AG04449 (cell line): Measurements from ENCODE around the gene NINJ1.

Experiments
- CTCF ChIA-PET: fragments of 350-600 bp; formaldehyde crosslinking; extraction: SDS; loops from one replicate; lab custom pipeline; 2021; ENCODE audit warnings: antibody characterized with exemption; lab: Yijun Ruan, JAX
- POLR2A ChIA-PET: fragments of 400-600, 350-600 bp; formaldehyde crosslinking; extraction: SDS; loops from one replicate; lab custom pipeline; 2020; ENCODE audit warnings: antibody characterized with exemption, inconsistent platforms; lab: Yijun Ruan, JAX
- DNase-seq: peaks from one replicate; pipeline ENCODE4 v3.0.0-alpha.2; 2010; ENCODE audit warnings: low read depth, low spot score
- H3K4me3 ChIP-seq: 2 replicates; pipeline ENCODE4 v1.5.1; 2011; ENCODE audit warnings: low read depth, mild to moderate bottlenecking, control low read depth, low read length
- TF ChIP-seq, protein P1 (sequence below): IDR thresholded peaks from one replicate; pipeline ENCODE4 v1.5.1; 2011; ENCODE audit warnings: mild to moderate bottlenecking, moderate library complexity, low read length, control low read depth, inconsistent platforms; ENCODE audit not compliant: insufficient read depth; ENCODE audit errors: missing control alignments

Gene NINJ1

DNA sequence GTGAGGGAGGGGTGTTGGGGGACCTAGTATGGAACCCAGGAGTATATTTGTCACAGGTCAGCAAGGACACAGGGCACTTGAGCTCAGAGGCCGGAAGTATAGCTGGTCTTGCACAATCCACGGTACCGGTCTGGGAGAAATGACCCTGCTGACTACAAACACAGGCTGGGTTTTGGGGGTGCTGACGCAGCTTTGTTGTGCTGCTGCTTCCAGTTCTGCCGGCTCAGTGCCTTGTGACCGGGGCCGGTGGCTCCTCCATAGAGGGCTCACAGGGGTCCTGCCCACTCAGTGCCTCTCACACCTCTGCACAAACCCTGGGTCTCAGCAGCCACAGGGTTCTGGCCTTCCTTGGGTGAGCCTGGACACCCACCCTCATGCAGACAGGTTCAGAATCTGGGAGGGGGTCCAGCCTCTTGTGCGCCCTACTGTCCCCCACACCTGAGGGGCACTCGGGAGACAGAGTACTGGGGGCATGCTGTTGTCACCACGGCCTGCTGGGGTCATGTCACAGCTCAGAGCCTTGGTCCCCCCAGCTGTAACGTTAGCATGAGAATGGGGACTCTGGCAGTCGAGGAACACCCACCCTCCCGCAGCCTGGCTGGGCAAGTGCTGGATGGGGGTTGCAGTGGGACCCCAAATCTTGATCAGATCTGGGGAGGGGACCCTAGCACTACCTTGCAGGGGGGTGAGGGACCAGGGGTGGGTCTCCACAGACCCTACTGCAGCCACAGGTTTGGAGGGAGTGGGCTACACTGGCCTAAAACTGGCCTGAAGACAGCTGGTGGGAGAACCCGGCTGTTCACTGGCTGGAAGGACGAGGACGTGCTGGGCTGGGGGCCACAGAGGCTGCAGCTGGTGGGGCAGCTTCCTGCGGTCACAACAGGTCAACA lies 17.7 kb downstream of the NINJ1 start:
- no peak for DNase-seq
- no peak overlapping the region for H3K4me3 ChIP-seq
- ChIA-PET CTCF (interaction anchor here (1.3 to 5.0 kb wide), 2 partner anchors 7 to 9 kb away, joined by 5 to 46 read pairs; no protein-coding TSS in a partner anchor), POLR2A (no interaction called here)
- TF ChIP-seq, protein P1, sequence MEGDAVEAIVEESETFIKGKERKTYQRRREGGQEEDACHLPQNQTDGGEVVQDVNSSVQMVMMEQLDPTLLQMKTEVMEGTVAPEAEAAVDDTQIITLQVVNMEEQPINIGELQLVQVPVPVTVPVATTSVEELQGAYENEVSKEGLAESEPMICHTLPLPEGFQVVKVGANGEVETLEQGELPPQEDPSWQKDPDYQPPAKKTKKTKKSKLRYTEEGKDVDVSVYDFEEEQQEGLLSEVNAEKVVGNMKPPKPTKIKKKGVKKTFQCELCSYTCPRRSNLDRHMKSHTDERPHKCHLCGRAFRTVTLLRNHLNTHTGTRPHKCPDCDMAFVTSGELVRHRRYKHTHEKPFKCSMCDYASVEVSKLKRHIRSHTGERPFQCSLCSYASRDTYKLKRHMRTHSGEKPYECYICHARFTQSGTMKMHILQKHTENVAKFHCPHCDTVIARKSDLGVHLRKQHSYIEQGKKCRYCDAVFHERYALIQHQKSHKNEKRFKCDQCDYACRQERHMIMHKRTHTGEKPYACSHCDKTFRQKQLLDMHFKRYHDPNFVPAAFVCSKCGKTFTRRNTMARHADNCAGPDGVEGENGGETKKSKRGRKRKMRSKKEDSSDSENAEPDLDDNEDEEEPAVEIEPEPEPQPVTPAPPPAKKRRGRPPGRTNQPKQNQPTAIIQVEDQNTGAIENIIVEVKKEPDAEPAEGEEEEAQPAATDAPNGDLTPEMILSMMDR = no peak

DNA sequence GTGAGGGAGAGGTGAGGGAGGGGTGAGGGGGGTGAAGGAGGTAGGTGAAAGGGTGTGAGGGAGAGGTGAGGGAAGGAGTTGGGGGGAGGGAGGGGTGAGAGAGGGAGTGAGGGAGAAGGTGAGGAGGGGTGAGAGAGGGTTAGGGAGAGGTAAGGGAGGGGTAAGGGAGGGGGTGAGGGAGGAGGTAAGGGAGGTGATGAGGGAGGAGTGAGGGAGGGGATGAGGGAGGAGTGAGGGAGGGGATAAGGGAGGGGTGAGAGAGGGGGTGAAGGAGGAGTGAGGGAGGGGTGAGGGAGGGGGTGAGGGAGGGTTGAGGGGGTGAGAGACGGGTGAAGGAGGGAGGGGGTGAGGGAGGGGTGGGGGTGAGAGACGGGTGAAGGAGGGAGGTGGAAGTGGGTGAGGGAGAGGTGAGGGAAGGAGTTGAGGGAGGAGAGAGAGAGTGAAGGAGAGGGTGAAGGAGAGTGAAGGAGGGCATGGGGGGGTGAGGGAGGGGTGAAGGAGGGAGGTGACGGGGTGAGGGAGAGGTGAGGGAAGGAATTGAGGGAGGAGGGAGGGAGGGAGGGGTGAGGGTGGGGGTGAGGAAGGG lies 18.5 kb downstream of the NINJ1 start:
- POLR2A ChIA-PET = no interaction called here
- no peak for DNase-seq
- TF ChIP-seq, protein P1 = no peak
- H3K4me3 ChIP-seq = no peak overlapping the region
- CTCF ChIA-PET = interaction anchor here (1.0 to 1.3 kb wide), 2 partner anchors 8 to 10 kb away, joined by 3 to 5 read pairs; no protein-coding TSS in a partner anchor

DNA sequence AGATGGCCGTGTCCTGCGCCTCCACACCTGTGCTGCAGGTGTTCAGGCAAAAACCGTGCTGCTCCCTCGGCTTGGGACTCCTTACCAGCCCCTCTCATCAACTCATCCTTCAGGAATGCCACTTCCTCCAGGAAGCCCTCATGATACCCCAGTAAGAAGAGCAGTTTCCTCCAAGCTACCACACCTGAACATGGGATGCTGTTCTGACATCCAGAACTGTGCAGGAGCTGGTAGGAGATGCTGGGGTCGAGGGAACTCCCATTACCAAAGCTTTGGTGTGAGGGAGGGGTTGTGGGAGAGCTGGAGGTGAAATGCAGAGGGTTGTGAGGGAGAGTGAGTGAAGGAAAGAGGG lies 19.1 kb downstream of the NINJ1 start:
- ChIA-PET POLR2A (no interaction called here), CTCF (interaction anchor here (1.0 kb wide), 1 partner anchor 10 kb away, joined by 3 read pairs; no protein-coding TSS in a partner anchor)
- no peak for DNase-seq
- H3K4me3 ChIP-seq = no peak overlapping the region
- TF ChIP-seq, protein P1 = no peak

DNA sequence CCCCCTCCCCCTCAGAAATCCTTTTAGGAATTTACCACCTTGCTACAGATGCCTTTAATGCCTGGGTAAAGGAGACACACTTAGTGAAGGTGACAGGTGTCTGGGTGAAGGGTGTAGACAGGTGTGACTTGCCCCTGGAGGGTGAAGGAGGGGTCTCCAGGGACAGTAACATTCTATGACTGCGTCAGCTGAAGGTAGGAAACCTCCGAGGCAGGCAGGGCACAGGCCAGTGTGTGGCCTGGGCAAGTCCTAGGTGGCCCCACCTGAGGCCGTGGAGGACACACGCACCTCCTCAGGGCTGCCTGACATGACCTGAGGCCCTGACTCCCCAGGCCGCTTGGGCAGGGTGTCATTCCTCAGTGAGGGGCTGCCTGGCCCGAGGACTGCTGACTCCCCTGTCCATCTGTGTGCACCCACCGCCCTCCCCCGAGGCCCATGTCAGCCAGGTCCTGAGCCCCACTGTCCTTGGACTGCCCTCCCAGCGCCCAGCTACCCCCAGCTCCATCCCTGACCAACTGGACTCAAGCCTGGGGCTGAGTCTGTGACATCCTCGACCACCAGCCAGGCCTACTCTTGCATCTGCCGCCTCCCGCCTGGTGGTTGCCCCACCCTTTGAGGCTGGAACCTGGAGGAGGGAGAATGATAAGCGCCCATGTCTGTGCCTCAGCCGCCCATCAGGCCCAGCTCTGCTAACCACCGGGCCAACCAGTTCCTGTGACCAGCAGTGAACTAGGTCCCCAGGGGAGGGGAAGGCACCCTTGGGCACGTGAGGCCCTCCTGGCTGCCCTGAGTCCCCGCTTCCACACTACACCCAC lies 19.7 kb downstream of the NINJ1 start:
- DNase-seq = no peak
- POLR2A ChIA-PET = no interaction called here

DNA sequence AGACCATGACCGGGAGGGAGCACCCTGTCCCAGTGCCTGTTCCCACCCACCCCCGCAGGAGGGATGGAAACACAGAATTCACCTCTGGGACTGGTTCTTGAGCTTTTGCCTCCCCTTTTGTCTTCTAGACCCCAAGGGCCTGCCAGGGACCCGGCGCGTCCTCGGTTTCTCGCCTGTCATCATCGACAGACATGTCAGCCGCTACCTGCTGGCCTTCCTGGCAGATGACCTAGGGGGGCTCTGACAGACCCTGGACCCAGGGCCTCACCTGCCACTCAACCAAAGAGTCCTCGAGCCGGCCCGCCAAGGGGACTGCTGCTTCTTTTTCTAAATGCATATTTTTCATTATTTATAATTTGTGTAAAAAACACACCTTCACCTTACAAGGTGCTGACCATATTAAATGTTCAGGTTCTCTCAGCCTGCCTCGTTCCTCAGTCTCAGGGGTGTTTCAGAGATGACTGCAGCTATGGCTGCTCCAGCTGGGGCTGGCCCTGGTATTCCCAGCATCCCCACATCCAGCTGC lies 21.1 kb downstream of the NINJ1 start:
- no peak overlapping the region for H3K4me3 ChIP-seq
- CTCF ChIA-PET = no interaction called here
- TF ChIP-seq, protein P1 = no peak
- DNase-seq = no peak
- POLR2A ChIA-PET = no interaction called here

More for the DNA sequence above, 19.7 kb downstream of the NINJ1 start:
- no peak overlapping the region for H3K4me3 ChIP-seq
- CTCF ChIA-PET = interaction anchor here (1.0 kb wide), 1 partner anchor 9 kb away, joined by 3 read pairs; no protein-coding TSS in a partner anchor
- TF ChIP-seq, protein P1 = no peak
